OCI-LY1 (cell line): ENCODE measurements around the gene AK5.

Source experiments
- H2AFZ ChIP-seq: fragments of 200-600 bp; sonication (generic), shearing (Covaris generic); 2 replicates; pipeline ENCODE4 v1.6.0; 2014; ENCODE audit warnings: antibody characterized with exemption, mild to moderate bottlenecking, low read length
- H3F3A ChIP-seq: fragments of 200-600 bp; sonication (generic), shearing (Covaris generic); 2 replicates; pipeline ENCODE4 v1.6.0; 2014; ENCODE audit warnings: mild to moderate bottlenecking, antibody characterized with exemption, low read length, moderate library complexity; ENCODE audit not compliant: insufficient read depth
- H3K27ac ChIP-seq: fragments of 200-600 bp; sonication (generic); 2 replicates; pipeline ENCODE4 v1.5.1; 2014; ENCODE audit warnings: low read length, mixed run types, mild to moderate bottlenecking, low read depth; ENCODE audit not compliant: poor library complexity, severe bottlenecking
- H3K27me3 ChIP-seq: fragments of 200-600 bp; sonication (generic); 2 replicates; pipeline ENCODE4 v1.6.0; 2014; ENCODE audit warnings: antibody characterized with exemption, mild to moderate bottlenecking, low read length, moderate library complexity; ENCODE audit not compliant: insufficient read depth
- H3K36me3 ChIP-seq: fragments of 200-600 bp; sonication (generic); 2 replicates; pipeline ENCODE4 v1.6.1; 2014; ENCODE audit warnings: mild to moderate bottlenecking, antibody characterized with exemption, low read length, moderate library complexity, mixed read lengths; ENCODE audit not compliant: insufficient read depth
- H3K4me1 ChIP-seq: fragments of 200-600 bp; sonication (generic); 2 replicates; pipeline ENCODE4 v1.5.1; 2014; ENCODE audit warnings: mild to moderate bottlenecking, low read length, moderate library complexity; ENCODE audit not compliant: insufficient read depth, severe bottlenecking
- H3K4me2 ChIP-seq: fragments of 200-600 bp; sonication (generic), shearing (Covaris generic); 2 replicates; pipeline ENCODE4 v1.6.1; 2014; ENCODE audit warnings: low read length
- H3K4me3 ChIP-seq: fragments of 200-600 bp; sonication (generic); 2 replicates; pipeline ENCODE4 v1.5.1; 2014; ENCODE audit warnings: low read length, low read depth, mild to moderate bottlenecking, mixed read lengths; ENCODE audit not compliant: poor library complexity, severe bottlenecking
- H3K79me2 ChIP-seq: fragments of 200-600 bp; shearing (Covaris generic); 2 replicates; pipeline ENCODE4 v1.6.1; 2016; ENCODE audit warnings: mixed run types, low read length, mixed read lengths; ENCODE audit not compliant: insufficient read depth
- H3K9ac ChIP-seq: fragments of 200-600 bp; sonication (generic), shearing (Covaris generic); 2 replicates; pipeline ENCODE4 v1.6.1; 2014; ENCODE audit warnings: mild to moderate bottlenecking, low read length, mixed read lengths
- H3K9me2 ChIP-seq: fragments of 200-600 bp; sonication (generic), shearing (Covaris generic); 2 replicates; pipeline ENCODE4 v1.6.1; 2014; ENCODE audit warnings: low read depth, mild to moderate bottlenecking, low read length, mixed read lengths
- H3K9me3 ChIP-seq: fragments of 200-600 bp; shearing (Covaris generic); 2 replicates; pipeline ENCODE4 v1.6.1; 2014; ENCODE audit warnings: low read length, mixed read lengths
- H4K20me1 ChIP-seq: fragments of 200-600 bp; sonication (generic), shearing (Covaris generic); 2 replicates; pipeline ENCODE4 v1.6.0; 2016; ENCODE audit warnings: mild to moderate bottlenecking, low read length; ENCODE audit not compliant: insufficient read depth
- CTCF ChIP-seq: fragments of 200-600 bp; sonication (generic), shearing (Covaris generic); IDR thresholded peaks from 2 replicates; pipeline ENCODE4 v1.5.1; 2017; ENCODE audit warnings: mild to moderate bottlenecking, antibody characterized with exemption, low read length, moderate library complexity, mixed read lengths
- EZH2 ChIP-seq: fragments of 200-600 bp; sonication (generic), shearing (Covaris generic); IDR thresholded peaks from 2 replicates; pipeline ENCODE4 v1.8.0; 2017; ENCODE audit warnings: borderline replicate concordance, mixed run types, mild to moderate bottlenecking, antibody characterized with exemption, low read length, moderate library complexity, mixed read lengths

AK5 gene

DNA sequence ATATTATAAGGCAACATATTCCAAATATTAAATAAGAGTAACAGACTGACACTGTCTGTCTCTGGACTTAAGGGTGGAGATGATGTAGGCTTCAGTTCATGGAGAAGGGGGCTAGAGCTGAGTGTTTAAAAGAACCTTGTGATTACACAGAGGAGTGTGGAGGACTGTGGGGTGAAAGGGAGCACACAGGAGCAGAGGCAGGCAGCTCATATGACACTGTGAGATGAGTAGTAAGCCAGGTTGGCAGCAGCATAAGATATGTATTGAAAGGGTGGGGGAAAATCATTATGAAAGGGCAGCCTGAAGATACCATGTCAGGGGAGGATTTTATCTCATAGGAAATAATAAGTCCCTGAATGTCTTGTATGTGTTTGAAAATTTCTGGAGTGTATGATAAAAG, 104.5 kb downstream of the AK5 start:
- no peaks in the 10 kb centered on the region for H3K27me3 ChIP-seq
- no peaks in the 10 kb centered on the region for H3K79me2 ChIP-seq
- no peaks in the 10 kb centered on the region for H3F3A ChIP-seq
- no peak overlapping the region for H3K4me2 ChIP-seq
- H3K9me2 ChIP-seq = no peaks in the 10 kb centered on the region
- no peak overlapping the region for H2AFZ ChIP-seq
- no peaks in the 10 kb centered on the region for H3K9me3 ChIP-seq
- no peak overlapping the region for H3K4me3 ChIP-seq
- no peaks in the 10 kb centered on the region for H4K20me1 ChIP-seq
- no peaks in the 10 kb centered on the region for H3K36me3 ChIP-seq
- TF ChIP-seq CTCF (no peak), EZH2 (no peak)
- no peak overlapping the region for H3K27ac ChIP-seq
- H3K4me1 ChIP-seq = no peaks in the 10 kb centered on the region
- H3K9ac ChIP-seq = no peak overlapping the region

GRCh38 chr1:77387553-77387952, 105.7 kb downstream of the AK5 start:
- H3K4me1 ChIP-seq = no peaks in the 10 kb centered on the region
- no peaks in the 10 kb centered on the region for H3K79me2 ChIP-seq
- no peaks in the 10 kb centered on the region for H3K9me3 ChIP-seq
- H3K36me3 ChIP-seq = no peaks in the 10 kb centered on the region
- no peaks in the 10 kb centered on the region for H3K9me2 ChIP-seq
- no peaks in the 10 kb centered on the region for H3F3A ChIP-seq
- no peak overlapping the region for H3K4me3 ChIP-seq
- H3K27ac ChIP-seq = no peak overlapping the region
- H4K20me1 ChIP-seq = no peaks in the 10 kb centered on the region
- H2AFZ ChIP-seq = no peak overlapping the region
- H3K4me2 ChIP-seq = no peak overlapping the region
- TF ChIP-seq CTCF (no peak), EZH2 (no peak)
- no peaks in the 10 kb centered on the region for H3K27me3 ChIP-seq
- no peak overlapping the region for H3K9ac ChIP-seq

DNA sequence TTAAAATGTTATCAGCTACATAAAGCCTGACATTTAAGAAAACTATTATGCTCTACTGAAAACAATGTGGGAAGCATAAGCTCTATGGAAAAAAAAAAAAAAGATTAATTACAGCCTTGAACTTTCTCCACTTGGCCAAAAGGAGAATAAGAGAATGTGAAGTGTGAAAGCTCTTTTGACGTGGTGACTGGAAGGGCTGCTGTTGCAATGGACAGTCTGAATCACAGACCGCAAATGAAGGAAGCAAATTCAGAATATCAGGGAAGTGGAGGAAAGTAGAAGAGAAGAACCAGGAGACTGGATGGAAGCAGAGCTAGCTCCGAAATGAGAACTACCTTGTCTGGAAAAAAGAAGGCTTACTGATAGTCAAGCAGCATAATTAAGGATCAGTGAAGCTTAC, 106.8 kb downstream of the AK5 start:
- no peaks in the 10 kb centered on the region for H3K4me1 ChIP-seq
- H3K36me3 ChIP-seq = no peaks in the 10 kb centered on the region
- no peaks in the 10 kb centered on the region for H3K9me3 ChIP-seq
- H3K9ac ChIP-seq = no peak overlapping the region
- no peak overlapping the region for H2AFZ ChIP-seq
- H3F3A ChIP-seq = no peaks in the 10 kb centered on the region
- no peak overlapping the region for H3K27ac ChIP-seq
- no peaks in the 10 kb centered on the region for H3K79me2 ChIP-seq
- H3K27me3 ChIP-seq = no peaks in the 10 kb centered on the region
- H3K4me2 ChIP-seq = no peak overlapping the region
- H4K20me1 ChIP-seq = no peaks in the 10 kb centered on the region
- TF ChIP-seq EZH2 = no peak
- no peak for TF ChIP-seq CTCF
- no peak overlapping the region for H3K4me3 ChIP-seq
- no peaks in the 10 kb centered on the region for H3K9me2 ChIP-seq
